HG02938 (cell line): ENCODE data around the gene FBXO5.
A peak's percentile ranks its signal among the peaks of the same experiment; 100 is the strongest.

ENCODE experiments used
- ATAC-seq: cut with Tn5 transposase; IDR thresholded peaks from one replicate; pipeline ENCODE4 v1.9.1; 2021; ENCODE audit warnings: mild to moderate bottlenecking, moderate library complexity; ENCODE audit not compliant: unreplicated experiment

Gene FBXO5

GRCh38 chr6:152952866-152953509 is 29.9 kb downstream of the FBXO5 start:
- no peak for ATAC-seq

GRCh38 chr6:152952045-152952444 is 30.8 kb downstream of the FBXO5 start:
- no peak for ATAC-seq

GRCh38 chr6:152950240-152950639 is 32.6 kb downstream of the FBXO5 start:
- ATAC-seq = no peak

GRCh38 chr6:152948150-152948768 is 34.6 kb downstream of the FBXO5 start:
- ATAC-seq = peak; percentile 86

- no peak for ATAC-seq
Observed at GRCh38 chr6:152946995-152947394, 35.8 kb downstream of the FBXO5 start.

- ATAC-seq = no peak
Observed at GRCh38 chr6:152946484-152946883, 36.4 kb downstream of the FBXO5 start.

- no peak for ATAC-seq
Observed at GRCh38 chr6:152943260-152943897, 39.5 kb downstream of the FBXO5 start.

- ATAC-seq = no peak
Observed at GRCh38 chr6:152942319-152942869, 40.4 kb downstream of the FBXO5 start.

- ATAC-seq = no peak
Observed at GRCh38 chr6:152941746-152942145, 41.1 kb downstream of the FBXO5 start.

- no peak for ATAC-seq
Observed at GRCh38 chr6:152932865-152933264, 50.0 kb downstream of the FBXO5 start.

GRCh38 chr6:152922706-152923105 is 60.1 kb downstream of the FBXO5 start:
- no peak for ATAC-seq
